GM12892 (cell line): ENCODE results near the gene NCOA1.

Source experiments
- POLR2A ChIP-seq: IDR thresholded peaks from 2 replicates; pipeline ENCODE4 v1.6.1; 2011; ENCODE audit warnings: low read depth, low read length, control low read depth
- POLR2AphosphoS5 ChIP-seq: IDR thresholded peaks from 2 replicates; pipeline ENCODE4 v1.6.1; 2011; ENCODE audit warnings: low read depth, low read length, control low read depth
- TAF1 ChIP-seq: IDR thresholded peaks from 2 replicates; pipeline ENCODE4 v1.6.1; 2011; ENCODE audit warnings: low read depth, mild to moderate bottlenecking, control low read depth, low read length, borderline replicate concordance

DNA sequence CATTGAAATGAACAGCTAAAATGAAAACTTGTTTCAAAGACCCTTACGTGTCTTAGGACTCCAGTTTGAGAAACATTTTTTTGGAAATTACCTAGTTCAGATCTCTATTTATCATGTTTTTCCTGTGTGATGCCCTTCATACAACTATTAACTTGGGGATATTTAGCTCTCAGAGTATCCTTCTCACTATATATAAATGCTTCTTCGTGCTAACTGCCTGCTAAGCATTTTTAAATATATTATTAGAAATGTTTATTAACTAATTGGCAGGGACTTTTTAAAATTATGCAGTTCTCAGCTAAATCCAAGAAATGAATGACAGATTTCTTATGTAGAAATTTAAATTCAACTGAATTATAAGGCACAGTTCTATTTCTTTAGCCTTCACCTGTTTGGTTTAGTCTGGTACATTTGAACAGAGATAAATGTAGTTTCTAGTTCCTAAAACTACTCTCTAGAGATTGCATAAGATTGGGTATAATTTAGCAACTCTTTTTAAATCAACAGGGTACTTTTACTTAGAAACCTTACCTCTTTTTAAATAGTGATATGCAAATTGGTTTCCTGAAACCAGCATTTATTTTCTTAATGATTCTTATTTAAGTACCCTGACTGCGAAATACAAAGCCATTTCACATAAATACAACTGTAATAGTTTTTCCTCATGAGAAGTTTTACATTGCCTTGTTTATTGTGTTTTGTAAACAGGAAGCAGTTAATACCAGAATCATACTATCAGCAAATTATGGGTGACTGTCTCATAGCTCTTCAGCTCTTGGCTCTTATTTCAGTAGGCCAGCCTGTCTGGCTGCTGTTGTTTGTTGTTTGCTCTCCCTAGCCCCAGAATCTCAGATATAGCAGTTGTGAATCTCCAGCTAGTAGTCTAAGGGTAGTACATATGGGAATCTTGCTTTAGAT lies 161.5 kb downstream of the NCOA1 start:
- TF ChIP-seq POLR2AphosphoS5 (no peak), TAF1 (no peak), POLR2A (no peak)
